ENCODE measurements around the gene RBP2.

Gene RBP2

GRCh38 chr3:139465636-139466035, 10.7 kb downstream of the RBP2 start:
- Histone ChIP-seq H3K27ac (ENCODE audit: low read depth, low read length) (no peak overlapping the region), H3K9me3 (ENCODE audit: insufficient read depth, low read length) (no peaks in the 10 kb centered on the region), H3K9me2 (replicated peaks; ENCODE audit: insufficient read depth, low read length) (no peaks in the 10 kb centered on the region), H3K36me3 (ENCODE audit: low read length) (no peaks in the 10 kb centered on the region), H3K4me3 (ENCODE audit: insufficient read depth, low read length, poor library complexity, severe bottlenecking) (no peak overlapping the region), H3F3A (ENCODE audit: insufficient read depth) (no peaks in the 10 kb centered on the region), H2AFZ (ENCODE audit: low read depth, low read length, severe bottlenecking) (no peak overlapping the region), H3K4me2 (ENCODE audit: low read depth, low read length, poor library complexity, severe bottlenecking) (no peak overlapping the region), H3K79me2 (ENCODE audit: insufficient read depth, low read length) (no peaks in the 10 kb centered on the region), H3K27me3 (ENCODE audit: low read length) (no peaks in the 10 kb centered on the region), H3K9ac (ENCODE audit: low read length) (no peak overlapping the region), H4K20me1 (ENCODE audit: low read depth, low read length) (no peaks in the 10 kb centered on the region)
- no peak for TF ChIP-seq EZH2phosphoT487 (conservative IDR thresholded peaks at IDR 0.05; ENCODE audit: low read length)
- TF ChIP-seq CTCF (IDR thresholded peaks at IDR 0.05; ENCODE audit: insufficient read depth, low read length, poor library complexity, severe bottlenecking) = no peak

GRCh38 chr3:139463466-139463865, 12.8 kb downstream of the RBP2 start:
- no peak for TF ChIP-seq CTCF (IDR thresholded peaks at IDR 0.05; ENCODE audit: insufficient read depth, low read length, poor library complexity, severe bottlenecking)
- no peak for TF ChIP-seq EZH2phosphoT487 (conservative IDR thresholded peaks at IDR 0.05; ENCODE audit: low read length)
- Histone ChIP-seq H3K4me2 (ENCODE audit: low read depth, low read length, poor library complexity, severe bottlenecking) (no peak overlapping the region), H3K36me3 (ENCODE audit: low read length) (no peaks in the 10 kb centered on the region), H3K9me3 (ENCODE audit: insufficient read depth, low read length) (no peaks in the 10 kb centered on the region), H3K9ac (ENCODE audit: low read length) (no peak overlapping the region), H3K79me2 (ENCODE audit: insufficient read depth, low read length) (no peaks in the 10 kb centered on the region), H3F3A (ENCODE audit: insufficient read depth) (no peaks in the 10 kb centered on the region), H3K9me2 (replicated peaks; ENCODE audit: insufficient read depth, low read length) (no peaks in the 10 kb centered on the region), H3K27me3 (ENCODE audit: low read length) (no peaks in the 10 kb centered on the region), H3K4me3 (ENCODE audit: insufficient read depth, low read length, poor library complexity, severe bottlenecking) (no peak overlapping the region), H4K20me1 (ENCODE audit: low read depth, low read length) (no peaks in the 10 kb centered on the region), H2AFZ (ENCODE audit: low read depth, low read length, severe bottlenecking) (no peak overlapping the region), H3K27ac (ENCODE audit: low read depth, low read length) (no peak overlapping the region)

- Histone ChIP-seq H3K4me2 (ENCODE audit: low read depth, low read length, poor library complexity, severe bottlenecking) (no peak overlapping the region), H3K9ac (ENCODE audit: low read length) (no peak overlapping the region), H3K9me2 (replicated peaks; ENCODE audit: insufficient read depth, low read length) (no peaks in the 10 kb centered on the region), H3F3A (ENCODE audit: insufficient read depth) (no peaks in the 10 kb centered on the region), H3K79me2 (ENCODE audit: insufficient read depth, low read length) (no peaks in the 10 kb centered on the region), H3K9me3 (ENCODE audit: insufficient read depth, low read length) (no peaks in the 10 kb centered on the region), H4K20me1 (ENCODE audit: low read depth, low read length) (no peaks in the 10 kb centered on the region), H3K27ac (ENCODE audit: low read depth, low read length) (no peak overlapping the region), H3K36me3 (ENCODE audit: low read length) (no peaks in the 10 kb centered on the region), H2AFZ (ENCODE audit: low read depth, low read length, severe bottlenecking) (no peak overlapping the region), H3K27me3 (ENCODE audit: low read length) (no peaks in the 10 kb centered on the region), H3K4me3 (ENCODE audit: insufficient read depth, low read length, poor library complexity, severe bottlenecking) (no peak overlapping the region)
- TF ChIP-seq EZH2phosphoT487 (conservative IDR thresholded peaks at IDR 0.05; ENCODE audit: low read length) (no peak), CTCF (IDR thresholded peaks at IDR 0.05; ENCODE audit: insufficient read depth, low read length, poor library complexity, severe bottlenecking) (no peak)
Measured at GRCh38 chr3:139460529-139460928, 15.8 kb downstream of the RBP2 start.
